Upper lobe of right lung (tissue), 1 donor: ENCODE measurements around the gene HDGF. TPM values are rescaled to one million over a fixed set of nuclear protein-coding genes. Genes with fewer than 3 reads are reported as not detected.

ENCODE experiments used
- ATAC-seq: fragments of 200-7000 bp; cut with Tn5 transposase; one replicate; pipeline ENCODE4 v1.9.1; 2020; ENCODE audit warnings: mild to moderate bottlenecking, moderate library complexity
- DNase-seq: peaks from one replicate; pipeline ENCODE4 v3.0.0-alpha.2; 2020
- H3K27ac ChIP-seq: fragments of 200-600 bp; one replicate; pipeline ENCODE4 v1.8.0; 2022
- H3K27me3 ChIP-seq: fragments of 200-600 bp; one replicate; pipeline ENCODE4 v1.8.0; 2022; ENCODE audit warnings: mild to moderate bottlenecking
- H3K36me3 ChIP-seq: fragments of 200-600 bp; one replicate; pipeline ENCODE4 v1.8.0; 2022
- H3K4me1 ChIP-seq: fragments of 200-600 bp; one replicate; pipeline ENCODE4 v1.8.0; 2022
- H3K4me3 ChIP-seq: fragments of 200-600 bp; one replicate; pipeline ENCODE4 v1.8.0; 2022; ENCODE audit warnings: mild to moderate bottlenecking
- H3K9me3 ChIP-seq: fragments of 200-600 bp; one replicate; pipeline ENCODE4 v1.8.0; 2022
- intact Hi-C: fragments of 100-400 bp; cut with DNase I; formaldehyde crosslinking; loops from one replicate; pipeline ENCODE4 v1.11.0; 2022
- total RNA-seq: library from RNA; stranded (reverse); fragmentation: NEBNext Ultra II Directional; extraction: Animal tissue kit (Norgen Biotek cat#: 25700); gene quantifications from one replicate; pipeline ENCODE4 v1.2.1, GENCODE V29; 2021
- TF ChIP-seq, protein P1 (sequence below): fragments of 200-600 bp; IDR thresholded peaks from one replicate; pipeline ENCODE4 v1.8.0; 2022; ENCODE audit warnings: antibody characterized with exemption
- donor health status: DM: no; HTN: yes; CAD: no; lungs with severe emphysema.

The HDGF gene
- total RNA-seq, 1 donor from 2014 or later, result 144 TPM

DNA sequence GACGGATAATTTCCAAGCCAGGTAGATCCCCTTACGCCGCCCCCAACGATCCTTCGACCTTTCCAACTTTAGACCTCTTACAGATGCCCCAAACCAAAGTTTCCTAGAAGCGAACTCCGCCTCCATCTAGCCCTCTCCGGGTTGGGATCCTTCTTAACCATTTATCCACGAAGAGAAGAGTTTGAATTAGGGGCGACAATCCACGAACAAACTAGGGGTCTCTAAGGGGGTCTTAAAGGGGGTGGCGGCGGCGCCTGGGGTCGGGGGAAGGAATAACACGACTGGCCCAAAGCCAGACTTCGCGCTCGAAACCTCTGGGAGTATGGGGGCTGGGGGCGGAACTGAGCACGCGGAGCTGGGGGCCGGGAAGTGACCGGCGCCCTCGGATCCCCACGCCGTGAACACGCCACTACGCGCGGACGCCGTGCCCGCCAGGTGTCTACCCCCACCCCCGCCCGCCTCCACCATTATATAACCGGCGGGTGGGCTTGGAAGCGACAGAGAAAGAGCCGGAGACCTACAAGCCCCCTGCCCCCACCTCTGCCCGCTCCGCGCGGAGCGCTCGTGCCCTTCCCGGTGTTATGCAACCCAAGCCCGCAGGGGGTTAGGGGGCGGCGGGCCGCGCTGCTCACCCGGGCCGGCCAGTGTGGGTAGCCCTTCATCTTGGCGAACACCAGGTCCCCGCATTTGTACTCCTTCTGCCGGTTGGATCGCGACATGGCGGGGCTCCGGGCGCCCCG is 594 bp downstream of the HDGF start:
- DNase-seq (peak; percentile 88), ATAC-seq (peak; percentile 13)
- H3K4me1 ChIP-seq, result peaks cover 46% of the 10 kb centered on the region
- no peaks in the 10 kb centered on the region for H3K27me3 ChIP-seq
- H3K36me3 ChIP-seq, result no peaks in the 10 kb centered on the region
- H3K4me3 ChIP-seq, result peak overlapping the region; percentile 96
- TF ChIP-seq, protein P1, sequence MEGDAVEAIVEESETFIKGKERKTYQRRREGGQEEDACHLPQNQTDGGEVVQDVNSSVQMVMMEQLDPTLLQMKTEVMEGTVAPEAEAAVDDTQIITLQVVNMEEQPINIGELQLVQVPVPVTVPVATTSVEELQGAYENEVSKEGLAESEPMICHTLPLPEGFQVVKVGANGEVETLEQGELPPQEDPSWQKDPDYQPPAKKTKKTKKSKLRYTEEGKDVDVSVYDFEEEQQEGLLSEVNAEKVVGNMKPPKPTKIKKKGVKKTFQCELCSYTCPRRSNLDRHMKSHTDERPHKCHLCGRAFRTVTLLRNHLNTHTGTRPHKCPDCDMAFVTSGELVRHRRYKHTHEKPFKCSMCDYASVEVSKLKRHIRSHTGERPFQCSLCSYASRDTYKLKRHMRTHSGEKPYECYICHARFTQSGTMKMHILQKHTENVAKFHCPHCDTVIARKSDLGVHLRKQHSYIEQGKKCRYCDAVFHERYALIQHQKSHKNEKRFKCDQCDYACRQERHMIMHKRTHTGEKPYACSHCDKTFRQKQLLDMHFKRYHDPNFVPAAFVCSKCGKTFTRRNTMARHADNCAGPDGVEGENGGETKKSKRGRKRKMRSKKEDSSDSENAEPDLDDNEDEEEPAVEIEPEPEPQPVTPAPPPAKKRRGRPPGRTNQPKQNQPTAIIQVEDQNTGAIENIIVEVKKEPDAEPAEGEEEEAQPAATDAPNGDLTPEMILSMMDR, result peak; percentile 13
- intact Hi-C loops, result no loop called here
- H3K27ac ChIP-seq, result peak overlapping the region; percentile 98
- no peaks in the 10 kb centered on the region for H3K9me3 ChIP-seq

DNA sequence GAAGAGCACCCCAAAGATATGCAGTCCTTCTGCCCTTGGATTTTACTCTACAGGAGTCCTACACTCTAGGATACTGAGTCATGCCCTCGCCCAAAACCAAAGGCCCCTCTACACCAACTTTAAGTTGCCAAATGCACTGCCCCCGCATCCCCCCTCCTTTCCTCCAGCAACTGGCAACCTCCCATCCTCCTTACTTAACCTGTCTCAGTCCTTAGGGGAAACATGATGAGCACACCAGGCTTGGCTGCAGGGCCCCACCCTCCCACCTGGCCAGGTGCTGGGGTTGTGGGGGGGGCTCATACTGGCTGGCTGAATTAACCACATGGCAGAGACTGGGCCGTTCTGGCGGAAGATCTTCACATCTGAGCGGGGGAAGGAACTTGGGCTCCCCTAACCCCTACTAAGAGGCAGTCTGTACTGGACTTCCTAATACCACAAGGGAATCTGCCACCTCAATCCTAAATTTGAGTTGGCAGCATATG is 1.2 kb downstream of the HDGF start:
- TF ChIP-seq, protein P1, result no peak
- no peaks in the 10 kb centered on the region for H3K36me3 ChIP-seq
- no peaks in the 10 kb centered on the region for H3K27me3 ChIP-seq
- ATAC-seq, result peak; percentile 4
- intact Hi-C loops, result no loop called here
- peak overlapping the region; percentile 96 for H3K4me3 ChIP-seq
- no peaks in the 10 kb centered on the region for H3K9me3 ChIP-seq
- peak overlapping the region; percentile 98 for H3K27ac ChIP-seq
- H3K4me1 ChIP-seq, result peaks cover 52% of the 10 kb centered on the region
- DNase-seq, result peak; percentile 77

DNA sequence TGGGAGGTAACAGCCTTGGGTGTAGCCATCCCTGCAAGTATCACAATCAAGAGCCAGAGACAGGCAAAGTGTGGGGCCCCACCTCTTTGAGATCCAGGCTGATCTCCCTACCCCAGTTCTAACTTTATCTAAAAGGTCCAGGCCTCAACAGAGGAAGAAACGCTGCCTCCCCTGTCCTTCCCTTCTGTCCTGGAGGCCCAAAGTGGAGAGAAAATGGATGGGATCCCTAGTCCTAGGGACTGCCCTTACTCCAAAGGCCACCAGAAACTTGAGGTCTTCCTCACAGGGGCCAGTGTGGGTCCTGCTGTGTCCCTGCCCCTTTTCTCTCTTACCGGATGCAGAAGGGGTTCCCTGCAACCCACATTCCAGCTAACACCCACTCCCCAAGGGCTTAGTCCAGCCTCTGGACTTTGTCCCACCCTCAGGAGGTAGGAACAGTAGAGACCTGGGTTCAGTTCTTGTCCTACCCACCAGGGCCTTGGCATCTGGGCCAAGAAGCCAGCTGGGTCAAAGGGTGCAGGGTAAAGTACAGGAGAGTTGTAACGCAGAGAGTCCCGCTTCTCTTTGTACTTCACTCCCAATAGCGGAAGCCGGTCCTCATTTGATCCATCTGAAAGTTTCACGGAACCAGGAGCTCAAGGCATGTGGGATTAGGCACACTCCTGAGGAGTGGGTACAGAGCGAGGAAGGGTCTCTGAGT is 1.9 kb downstream of the HDGF start:
- Histone ChIP-seq H3K36me3 (no peaks in the 10 kb centered on the region), H3K9me3 (no peaks in the 10 kb centered on the region), H3K4me3 (peak overlapping the region; percentile 96), H3K27ac (peak overlapping the region; percentile 98), H3K27me3 (no peaks in the 10 kb centered on the region), H3K4me1 (peaks cover 52% of the 10 kb centered on the region)
- TF ChIP-seq, protein P1, result no peak
- DNase-seq, result no peak
- ATAC-seq, result no peak
- intact Hi-C loops, result no loop called here

DNA sequence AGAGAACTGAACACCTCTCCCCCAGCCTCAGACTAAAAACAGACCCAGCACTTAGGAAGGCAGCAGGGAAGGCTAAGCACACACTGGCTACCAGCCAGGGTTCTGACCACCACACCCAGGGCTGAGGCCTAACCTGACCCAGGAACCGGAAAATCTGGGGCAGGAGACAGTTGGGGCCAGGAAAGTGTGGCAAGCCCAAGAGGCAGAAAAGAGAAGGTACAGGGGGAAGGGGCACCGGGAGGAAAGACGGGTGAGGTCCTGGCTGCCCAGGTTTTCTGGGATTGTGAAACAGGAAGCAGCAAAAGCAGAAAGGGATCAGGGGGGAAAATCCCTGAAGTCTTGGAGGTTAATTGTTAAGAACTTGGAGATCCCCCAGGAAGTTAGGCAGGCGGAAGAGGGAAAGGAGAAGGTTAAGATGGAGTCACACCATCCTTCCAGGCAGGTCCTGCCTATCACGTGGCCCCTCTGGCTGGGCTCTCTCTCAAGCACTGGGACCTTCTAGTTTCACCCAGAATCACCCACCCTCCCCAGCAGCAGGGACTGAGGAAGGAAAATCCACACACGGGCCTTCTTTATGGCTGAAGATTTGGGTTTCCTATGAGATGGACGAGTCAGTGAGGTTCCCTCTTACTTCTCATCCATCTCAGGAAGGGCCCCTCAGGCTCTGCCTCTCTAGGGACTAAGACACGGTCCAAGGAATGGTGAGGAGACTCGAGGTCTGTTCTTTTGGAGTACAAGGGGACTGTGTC is 2.6 kb downstream of the HDGF start:
- Histone ChIP-seq H3K27ac (peak overlapping the region; percentile 98), H3K27me3 (no peaks in the 10 kb centered on the region), H3K4me3 (peak overlapping the region; percentile 96), H3K9me3 (no peaks in the 10 kb centered on the region), H3K36me3 (peaks cover 5% of the 10 kb centered on the region), H3K4me1 (peaks cover 52% of the 10 kb centered on the region)
- TF ChIP-seq, protein P1, result no peak
- DNase-seq, result peak; percentile 78
- intact Hi-C loops, result no loop called here
- peak; percentile 6 for ATAC-seq

DNA sequence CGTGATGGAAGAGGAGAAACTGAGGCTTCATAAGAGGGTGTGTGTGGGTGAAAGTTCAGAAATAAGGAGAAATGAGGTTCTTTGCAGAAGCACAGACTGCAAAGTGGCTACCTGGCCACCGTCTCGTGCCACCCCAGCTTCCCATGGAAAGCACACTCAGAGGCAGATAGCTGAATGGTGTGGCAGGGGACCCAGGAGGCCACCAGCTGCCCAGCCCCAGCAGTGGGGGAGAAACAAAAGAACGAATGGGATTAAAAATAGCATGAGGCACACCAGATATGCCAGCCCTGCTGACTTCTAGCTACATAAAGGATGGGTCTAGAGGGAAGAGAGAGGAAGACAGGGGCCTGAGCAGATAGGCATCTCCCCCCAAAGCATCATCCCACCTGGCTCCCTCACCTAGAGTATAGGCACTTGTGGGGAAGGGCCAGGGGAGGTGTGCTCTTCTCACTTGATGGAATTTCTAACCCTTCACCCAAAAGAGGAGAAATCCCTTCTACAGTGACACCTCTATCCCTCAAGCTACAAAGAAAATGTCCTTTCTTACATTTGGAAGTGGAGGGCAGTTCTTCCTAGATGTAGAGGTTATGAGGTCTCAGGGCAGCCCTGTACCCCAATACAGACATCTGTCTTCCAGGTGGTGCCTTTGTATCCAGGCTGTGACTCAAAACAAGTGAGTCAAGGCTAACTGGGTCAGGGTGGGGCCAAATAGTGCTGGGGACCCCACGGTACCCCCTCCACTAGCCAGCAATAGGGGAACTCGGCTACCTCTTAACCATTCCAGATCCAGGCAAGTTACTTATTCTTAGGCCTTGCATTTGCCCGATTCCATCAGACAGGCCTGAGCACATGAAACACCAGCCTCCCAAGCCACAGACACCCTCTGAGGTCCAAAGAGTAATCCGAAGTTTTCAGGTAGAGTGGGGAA is 3.5 kb downstream of the HDGF start:
- peaks cover 14% of the 10 kb centered on the region for H3K36me3 ChIP-seq
- H3K4me3 ChIP-seq, result peak overlapping the region; percentile 96
- H3K27ac ChIP-seq, result peak overlapping the region; percentile 98
- H3K27me3 ChIP-seq, result no peaks in the 10 kb centered on the region
- H3K4me1 ChIP-seq, result peaks cover 47% of the 10 kb centered on the region
- DNase-seq (no peak), ATAC-seq (no peak)
- intact Hi-C loops, result no loop called here
- no peaks in the 10 kb centered on the region for H3K9me3 ChIP-seq
- TF ChIP-seq, protein P1, result no peak
